GM23248 (cell line): Measurements from ENCODE around the gene SPTBN5. TPM values are rescaled to one million over a fixed set of nuclear protein-coding genes. Genes with fewer than 3 reads are reported as not detected.

Experiments used
- DNase-seq: peaks from one replicate; pipeline ENCODE4 v3.0.0-alpha.2; 2015
- H2AFZ ChIP-seq: fragments of 200-600 bp; sonication (generic); 2 replicates; pipeline ENCODE4 v1.6.1; 2016; ENCODE audit warnings: antibody characterized with exemption
- H3F3A ChIP-seq: fragments of 200-600 bp; sonication (generic); 2 replicates; pipeline ENCODE4 v1.6.1; 2016; ENCODE audit warnings: mild to moderate bottlenecking, antibody characterized with exemption, mixed run types; ENCODE audit not compliant: insufficient read depth
- H3K27ac ChIP-seq: fragments of 200-600 bp; sonication (generic); 2 replicates; pipeline ENCODE4 v1.5.1; 2016; ENCODE audit warnings: mild to moderate bottlenecking
- H3K27me3 ChIP-seq: fragments of 200-600 bp; sonication (generic); replicated peaks from 2 replicates; pipeline ENCODE4 v1.6.1; 2016; ENCODE audit warnings: mild to moderate bottlenecking; ENCODE audit not compliant: insufficient read depth
- H3K36me3 ChIP-seq: fragments of 200-600 bp; sonication (generic); 2 replicates; pipeline ENCODE4 v1.6.1; 2016; ENCODE audit warnings: low read depth, mild to moderate bottlenecking
- H3K4me1 ChIP-seq: fragments of 200-600 bp; sonication (generic); 2 replicates; pipeline ENCODE4 v1.6.1; 2016; ENCODE audit warnings: mild to moderate bottlenecking; ENCODE audit not compliant: insufficient read depth
- H3K4me2 ChIP-seq: fragments of 200-600 bp; sonication (generic); one replicate; pipeline ENCODE4 v1.6.1; 2016; ENCODE audit warnings: mild to moderate bottlenecking; ENCODE audit not compliant: unreplicated experiment
- H3K4me3 ChIP-seq: fragments of 200-600 bp; sonication (generic); 2 replicates; pipeline ENCODE4 v1.5.1; 2016; ENCODE audit warnings: mild to moderate bottlenecking
- H3K79me2 ChIP-seq: fragments of 200-600 bp; sonication (generic); 2 replicates; pipeline ENCODE4 v1.6.1; 2016; ENCODE audit warnings: mild to moderate bottlenecking; ENCODE audit not compliant: insufficient read depth
- H3K9ac ChIP-seq: fragments of 200-600 bp; sonication (generic); 2 replicates; pipeline ENCODE4 v1.6.1; 2016; ENCODE audit warnings: mild to moderate bottlenecking
- H3K9me2 ChIP-seq: fragments of 200-600 bp; sonication (generic); 2 replicates; pipeline ENCODE4 v1.6.1; 2016; ENCODE audit warnings: mixed run types, mild to moderate bottlenecking, moderate library complexity; ENCODE audit not compliant: insufficient read depth
- H3K9me3 ChIP-seq: fragments of 200-600 bp; sonication (generic); one replicate; pipeline ENCODE4 v1.6.1; 2017; ENCODE audit warnings: low read depth
- H4K20me1 ChIP-seq: fragments of 200-600 bp; sonication (generic); 2 replicates; pipeline ENCODE4 v1.6.0; 2016; ENCODE audit not compliant: insufficient read depth
- EZH2 ChIP-seq: fragments of 200-600 bp; sonication (generic); IDR thresholded peaks from 2 replicates; pipeline ENCODE4 v1.6.1; 2018; ENCODE audit warnings: antibody characterized with exemption, mild to moderate bottlenecking; ENCODE audit not compliant: insufficient read depth, poor library complexity, severe bottlenecking
- EZH2phosphoT487 ChIP-seq: fragments of 200-600 bp; sonication (generic); IDR thresholded peaks from 2 replicates; pipeline ENCODE4 v1.6.1; 2018; ENCODE audit warnings: antibody characterized with exemption, moderate library complexity, mild to moderate bottlenecking, low read depth; ENCODE audit not compliant: insufficient read depth
- WGBS, 2 experiments: methylation state at CpG; one replicate each; pipeline ENCODE4 v1.1.6; 2015 to 2017; ENCODE audit warnings: low lambda C conversion rate in 2 of 2, low coverage in 1 of 2; ENCODE audit errors: missing lambda C conversion rate in 2 of 2; 5-methylcytosine and 5-hydroxymethylcytosine counted together
- in situ Hi-C: fragments of 300-500 bp; cut with MboI; formaldehyde crosslinking; loops from 2 replicates; pipeline ENCODE4 v1.15.0; 2020
- polyA plus RNA-seq: library from polyadenylated mRNA; unstranded; fragments of >200 nt; fragmentation: Nextera tagmentation; extraction: Ambion mirVana; gene quantifications from 2 replicates; pipeline ENCODE4 v1.2.1, GENCODE V29; 2016
- total RNA-seq: library from RNA; depleted of rRNA; stranded (reverse); fragments of >200 nt; shearing (Covaris generic); gene quantifications from 2 replicates; pipeline ENCODE4 v1.2.3, GENCODE V29; 2014

Gene SPTBN5
- total and polyA plus RNA-seq, 2 experiments from 2014 or later: 0.03 to 0.11 TPM

- Histone ChIP-seq H3K4me2 (no peak overlapping the region), H2AFZ (no peak overlapping the region), H3F3A (no peaks in the 10 kb centered on the region), H3K4me1 (no peaks in the 10 kb centered on the region), H3K4me3 (no peak overlapping the region), H3K79me2 (no peaks in the 10 kb centered on the region), H3K27me3 (no peaks in the 10 kb centered on the region), H4K20me1 (no peaks in the 10 kb centered on the region), H3K9ac (no peak overlapping the region), H3K9me3 (no peaks in the 10 kb centered on the region), H3K27ac (no peak overlapping the region), H3K36me3 (0 out of 2 replicates have a peak, but pooled peaks cover 3% of the 10 kb centered on the region), H3K9me2 (no peaks in the 10 kb centered on the region)
- in situ Hi-C loops: no loop called here
- 83 to 88% methylated on average over 14 of the region's 14 CpGs for WGBS, 2 experiments
- TF ChIP-seq EZH2 (no peak), EZH2phosphoT487 (no peak)
- no peak for DNase-seq
Observed at GRCh38 chr15:41905036-41905793, 11.4 kb upstream of the SPTBN5 start.

DNA sequence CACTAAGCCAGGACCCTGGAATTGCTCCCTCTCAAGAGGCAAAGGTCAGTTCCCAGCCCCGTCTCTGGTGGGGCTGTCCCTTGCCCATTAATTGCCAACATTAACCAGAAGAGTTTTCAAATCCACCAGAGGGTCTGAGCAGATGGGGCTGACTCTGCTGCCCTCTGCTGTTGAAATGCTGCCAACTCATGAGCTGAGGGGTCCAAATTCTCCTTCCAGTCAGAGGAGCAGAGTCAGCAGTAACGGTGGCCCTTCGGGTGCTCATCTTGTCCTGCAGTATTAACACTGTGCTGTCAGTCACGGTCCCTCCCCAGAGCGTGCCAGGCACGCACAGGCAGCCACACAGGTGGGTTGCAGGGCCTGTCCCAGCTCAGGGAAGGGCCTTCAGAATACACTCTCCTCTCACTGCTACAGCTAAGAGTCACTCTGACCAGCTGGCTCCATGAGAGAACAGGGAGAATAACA is 10.7 kb upstream of the SPTBN5 start:
- TF ChIP-seq EZH2: no peak
- no peak for TF ChIP-seq EZH2phosphoT487
- Histone ChIP-seq H3K79me2 (no peaks in the 10 kb centered on the region), H3F3A (no peaks in the 10 kb centered on the region), H3K9ac (no peak overlapping the region), H3K9me2 (no peaks in the 10 kb centered on the region), H3K36me3 (0 out of 2 replicates have a peak, but pooled peaks cover 3% of the 10 kb centered on the region), H3K9me3 (no peaks in the 10 kb centered on the region), H2AFZ (no peak overlapping the region), H3K27ac (no peak overlapping the region), H3K4me2 (no peak overlapping the region), H3K4me3 (no peak overlapping the region), H3K27me3 (no peaks in the 10 kb centered on the region), H3K4me1 (no peaks in the 10 kb centered on the region), H4K20me1 (no peaks in the 10 kb centered on the region)
- in situ Hi-C loops: no loop called here
- 31% methylated on average over 6 of the region's 6 CpGs for WGBS, 2 experiments
- DNase-seq: peak; percentile 69

- Histone ChIP-seq H3K27ac (no peak overlapping the region), H3K79me2 (no peaks in the 10 kb centered on the region)
Observed at GRCh38 chr15:41903782-41904181, 9.9 kb upstream of the SPTBN5 start.

GRCh38 chr15:41901431-41901830 is 7.6 kb upstream of the SPTBN5 start:
- Histone ChIP-seq H3K27ac (no peak overlapping the region), H3K27me3 (no peaks in the 10 kb centered on the region), H4K20me1 (no peaks in the 10 kb centered on the region), H3K36me3 (no peaks in the 10 kb centered on the region), H3K9ac (no peak overlapping the region), H3K4me3 (no peak overlapping the region), H3K4me2 (no peak overlapping the region), H3F3A (peaks cover 3% of the 10 kb centered on the region; the same call in 1 of the 2 replicates), H2AFZ (no peak overlapping the region), H3K9me2 (no peaks in the 10 kb centered on the region), H3K79me2 (no peaks in the 10 kb centered on the region), H3K4me1 (no peaks in the 10 kb centered on the region), H3K9me3 (no peaks in the 10 kb centered on the region)
- no peak for DNase-seq
- TF ChIP-seq EZH2phosphoT487: no peak
- TF ChIP-seq EZH2: no peak
- WGBS, 2 experiments: 89 to 90% methylated on average over 5 of the region's 5 CpGs
- in situ Hi-C loops: no loop called here

More at GRCh38 chr15:41903782-41904181, 9.9 kb upstream of the SPTBN5 start:
- Histone ChIP-seq H3K36me3 (0 out of 2 replicates have a peak, but pooled peaks cover 3% of the 10 kb centered on the region), H3K9ac (no peak overlapping the region), H3K4me2 (no peak overlapping the region), H3F3A (no peaks in the 10 kb centered on the region), H4K20me1 (no peaks in the 10 kb centered on the region), H2AFZ (no peak overlapping the region), H3K27me3 (no peaks in the 10 kb centered on the region), H3K4me1 (no peaks in the 10 kb centered on the region), H3K4me3 (no peak overlapping the region), H3K9me2 (no peaks in the 10 kb centered on the region), H3K9me3 (no peaks in the 10 kb centered on the region)
- in situ Hi-C loops: no loop called here
- TF ChIP-seq EZH2 (no peak), EZH2phosphoT487 (no peak)
- DNase-seq: no peak
- 95% methylated on average over 13 of the region's 13 CpGs for WGBS, 2 experiments
